H1 (cell line): ENCODE results near the gene GRIA4.

Experiments used
- CBX5 ChIP-seq: fragments of 300-800, 300-1000 bp; sonication (generic); IDR thresholded peaks from 2 replicates; pipeline ENCODE4 v1.7.1; 2016; ENCODE audit warnings: antibody characterized with exemption, low read length, low read depth
- CREB1 ChIP-seq: IDR thresholded peaks from 2 replicates; pipeline ENCODE4 v1.6.1; 2012; ENCODE audit warnings: inconsistent platforms
- CTCF ChIP-seq, 3 experiments: IDR thresholded peaks; 1 replicate in 2 of 3; 2 replicates in 1 of 3; pipeline versions ENCODE4 v1.5.1 to v1.6.1; 2011; ENCODE audit warnings: low read length in 3 of 3, mild to moderate bottlenecking in 3 of 3, inconsistent platforms in 2 of 3, low read depth in 1 of 3, moderate library complexity in 1 of 3; ENCODE audit not compliant: insufficient read depth in 1 of 3; ENCODE audit errors: control extremely low read depth in 1 of 3
- EGR1 ChIP-seq: IDR thresholded peaks from 2 replicates; pipeline ENCODE4 v1.6.1; 2011; ENCODE audit warnings: low read depth, low read length, borderline replicate concordance
- EZH2 ChIP-seq: fragments of 200-600 bp; sonication (generic); IDR thresholded peaks from 2 replicates; pipeline ENCODE4 v1.7.1; 2012; ENCODE audit warnings: low read depth, mild to moderate bottlenecking, moderate library complexity, low read length, inconsistent platforms; ENCODE audit not compliant: severe bottlenecking
- NANOG ChIP-seq: IDR thresholded peaks from 2 replicates; pipeline ENCODE4 v1.6.1; 2011; ENCODE audit warnings: low read length, low read depth, mild to moderate bottlenecking, inconsistent platforms; ENCODE audit not compliant: insufficient read depth, poor library complexity, severe bottlenecking
- RXRA ChIP-seq: IDR thresholded peaks from 2 replicates; pipeline ENCODE4 v1.6.1; 2011; ENCODE audit warnings: low read depth, mild to moderate bottlenecking, low read length, moderate library complexity; ENCODE audit not compliant: insufficient read depth
- TAF1 ChIP-seq: IDR thresholded peaks from 2 replicates; pipeline ENCODE4 v1.6.1; 2011; ENCODE audit warnings: mild to moderate bottlenecking, low read depth, low read length
- USF2 ChIP-seq: IDR thresholded peaks from 2 replicates; pipeline ENCODE4 v1.6.1; 2011; ENCODE audit warnings: low read length, improper control_type of control experiment

- no peak for TF ChIP-seq USF2
- TF ChIP-seq CTCF (IDR thresholded peaks at IDR 0.05; ENCODE audit: control extremely low read depth in 1 of 3, insufficient read depth in 1 of 3, low read depth in 1 of 3, low read length in 3 of 3), result no peak
- TF ChIP-seq EZH2, result no peak
- no peak for TF ChIP-seq CREB1
- TF ChIP-seq EGR1, result no peak
- no peak for TF ChIP-seq NANOG
- no peak for TF ChIP-seq CBX5
- no peak for TF ChIP-seq RXRA
- no peak for TF ChIP-seq TAF1
Measured at GRCh38 chr11:105705786-105706530, 96.1 kb downstream of the GRIA4 start.
